GM12878 (cell line): ENCODE data around the gene SHISA7. TPM values are rescaled to one million over a fixed set of nuclear protein-coding genes. Genes with fewer than 3 reads are reported as not detected.

ENCODE experiments used
- ATAC-seq: fragments of 200-7000 bp; cut with Tn5 transposase; 3 replicates; pipeline ENCODE4 v1.9.1; 2020; ENCODE audit warnings: mild to moderate bottlenecking, moderate library complexity
- BruUV-seq: library from RNA; stranded (reverse); fragments of 400-500 nt; replicated peaks from 2 replicates; lab custom pipeline; 2021; lab: Mats Ljungman, UMichigan
- CTCF ChIA-PET: fragments of 300-600 bp; sonication (Branson Sonifier 250); formaldehyde crosslinking; extraction: SDS; loops from one replicate; lab custom pipeline; 2021; ENCODE audit warnings: inconsistent platforms; lab: Yijun Ruan, JAX
- POLR2A ChIA-PET: fragments of 350-600 bp; formaldehyde crosslinking; extraction: SDS; loops from one replicate; lab custom pipeline; 2021; ENCODE audit warnings: inconsistent platforms; lab: Charles Lee
- RAD21 ChIA-PET: fragments of 300-600 bp; sonication (Branson Sonifier 250); formaldehyde crosslinking; loops from one replicate; lab custom pipeline; 2023; ENCODE audit warnings: antibody characterized with exemption; ENCODE audit not compliant: unreplicated experiment; lab: Charles Lee
- SMC1A ChIA-PET: fragments of 300-600 bp; sonication (Branson Sonifier 250); formaldehyde crosslinking; loops from one replicate; lab custom pipeline; 2023; ENCODE audit not compliant: unreplicated experiment, uncharacterized antibody; lab: Charles Lee
- DNase-seq: peaks from one replicate; pipeline ENCODE4 v3.0.0-alpha.2; 2011; ENCODE audit warnings: low read depth, low spot score
- FAIRE-seq: peaks from 3 replicates; lab custom pipeline; 2011; peaks lifted over from hg19 to GRCh38; lab: Jason Lieb, UNC
- H2AFZ ChIP-seq: 2 replicates; pipeline ENCODE4 v1.6.0; 2011; ENCODE audit warnings: low read depth, low read length, control low read depth; ENCODE audit not compliant: control insufficient read depth
- H3K27ac ChIP-seq: 2 replicates; pipeline ENCODE4 v1.5.1; 2011; ENCODE audit warnings: control low read depth; ENCODE audit not compliant: control insufficient read depth, insufficient read depth
- H3K27me3 ChIP-seq, 2 experiments: replicated peaks in 1 of 2; 2 replicates each; pipeline versions ENCODE4 v1.6.0 to v1.6.1; 2011; ENCODE audit warnings: low read length in 1 of 2; ENCODE audit not compliant: control insufficient read depth in 2 of 2, insufficient read depth in 2 of 2
- H3K36me3 ChIP-seq, 2 experiments: 2 replicates each; pipeline ENCODE4 v1.5.1; 2011; ENCODE audit warnings: low read length in 1 of 2; ENCODE audit not compliant: control insufficient read depth in 2 of 2, insufficient read depth in 2 of 2
- H3K4me1 ChIP-seq: 2 replicates; pipeline ENCODE4 v1.6.1; 2011; ENCODE audit warnings: mild to moderate bottlenecking, low read length, moderate library complexity, mixed read lengths; ENCODE audit not compliant: control insufficient read depth, insufficient read depth
- H3K4me2 ChIP-seq: 2 replicates; pipeline ENCODE4 v1.6.0; 2011; ENCODE audit warnings: control low read depth; ENCODE audit not compliant: control insufficient read depth, insufficient read depth
- H3K4me3 ChIP-seq: fragments of 200-600 bp; sonication (generic); 2 replicates; pipeline ENCODE4 v1.5.1; 2016
- H3K79me2 ChIP-seq: 2 replicates; pipeline ENCODE4 v1.6.0; 2011; ENCODE audit warnings: low read length; ENCODE audit not compliant: control insufficient read depth, insufficient read depth
- H3K9ac ChIP-seq: 2 replicates; pipeline ENCODE4 v1.8.0; 2011; ENCODE audit warnings: low read length, control low read depth, mixed read lengths; ENCODE audit not compliant: control insufficient read depth, insufficient read depth
- H3K9me3 ChIP-seq: replicated peaks from 3 replicates; pipeline ENCODE4 v1.5.1; 2011; ENCODE audit warnings: mild to moderate bottlenecking, low read length; ENCODE audit not compliant: control insufficient read depth, insufficient read depth
- H4K20me1 ChIP-seq: 2 replicates; pipeline ENCODE4 v1.6.0; 2011; ENCODE audit not compliant: control insufficient read depth, insufficient read depth
- CBFB ChIP-seq: IDR thresholded peaks from 2 replicates; pipeline ENCODE4 v1.6.1; 2016; ENCODE audit warnings: antibody characterized with exemption, low read depth
- EP300 ChIP-seq, 2 experiments: fragments of 150-350 bp in 1 of 2; IDR thresholded peaks; 2 replicates each; pipeline ENCODE4 v1.6.1; 2011 to 2012; ENCODE audit warnings: low read depth in 2 of 2, low read length in 2 of 2, borderline replicate concordance in 1 of 2, improper control_type of control experiment in 1 of 2, inconsistent platforms in 1 of 2; ENCODE audit not compliant: control insufficient read depth in 1 of 2
- HDAC6 ChIP-seq: fragments of 200-600 bp; sonication (generic); IDR thresholded peaks from one replicate; pipeline ENCODE4 v1.8.0; 2017; ENCODE audit warnings: antibody characterized with exemption; ENCODE audit not compliant: unreplicated experiment
- IRF4 ChIP-seq: IDR thresholded peaks from 2 replicates; pipeline ENCODE4 v1.6.1; 2011; ENCODE audit warnings: low read depth, low read length
- NFXL1 ChIP-seq: fragments of 450-650 bp; IDR thresholded peaks from 2 replicates; pipeline ENCODE4 v1.6.1; 2017; ENCODE audit warnings: antibody characterized with exemption, mild to moderate bottlenecking, borderline replicate concordance
- NFYA ChIP-seq: IDR thresholded peaks from 2 replicates; pipeline ENCODE4 v1.6.1; 2011; ENCODE audit warnings: low read depth, mild to moderate bottlenecking, low read length, improper control_type of control experiment, borderline replicate concordance
- PAX8 ChIP-seq: fragments of 450-650 bp; IDR thresholded peaks from 2 replicates; pipeline ENCODE4 v1.6.1; 2017; ENCODE audit warnings: mild to moderate bottlenecking, moderate library complexity
- POLR2AphosphoS2 ChIP-seq: IDR thresholded peaks from 2 replicates; pipeline ENCODE4 v1.6.1; 2011; ENCODE audit warnings: low read depth, mild to moderate bottlenecking, low read length, improper control_type of control experiment, moderate library complexity
- RBBP5 ChIP-seq: fragments of 200-600 bp; sonication (generic); conservative IDR thresholded peaks from 2 replicates; pipeline ENCODE4 v1.6.1; 2016
- RELA ChIP-seq: fragments of 450-650 bp; IDR thresholded peaks from 2 replicates; pipeline ENCODE4 v1.8.0; 2014; ENCODE audit warnings: borderline replicate concordance; ENCODE audit not compliant: partially characterized antibody
- RFX5 ChIP-seq: IDR thresholded peaks from 2 replicates; pipeline ENCODE4 v1.6.1; 2011; ENCODE audit warnings: low read depth, low read length, improper control_type of control experiment
- SPI1 ChIP-seq: IDR thresholded peaks from 2 replicates; pipeline ENCODE4 v1.6.1; 2011; ENCODE audit warnings: low read depth, mild to moderate bottlenecking, low read length, moderate library complexity, borderline replicate concordance; ENCODE audit not compliant: insufficient read depth
- SREBF1 ChIP-seq: IDR thresholded peaks from 2 replicates; pipeline ENCODE4 v1.6.1; 2012; ENCODE audit warnings: mild to moderate bottlenecking, low read length
- ZNF274 ChIP-seq: IDR thresholded peaks from one replicate; pipeline ENCODE4 v1.8.0; 2011; ENCODE audit not compliant: insufficient read length, insufficient read depth
- WGBS: methylation state at CpG from one replicate; pipeline ENCODE4 v1.1.6; 2016; ENCODE audit warnings: low lambda C conversion rate; ENCODE audit not compliant: insufficient replicate concordance, insufficient coverage; ENCODE audit errors: missing lambda C conversion rate; 5-methylcytosine and 5-hydroxymethylcytosine counted together
- in situ Hi-C: fragments of 300-500 bp; cut with MboI; formaldehyde crosslinking; loops from 9 replicates; pipeline ENCODE4 v1.14.3; 2018; ENCODE audit warnings: mixed read lengths
- intact Hi-C: fragments of 100-400 bp; cut with micrococcal nuclease; formaldehyde crosslinking; loops from one replicate; pipeline ENCODE4 v1.14.2; 2022; ENCODE audit not compliant: unreplicated experiment
- polyA plus RNA-seq, 11 experiments: library from polyadenylated mRNA; depleted of rRNA in 4 of 11; unstranded in 6 of 11; stranded (reverse) in 5 of 11; fragments of >200 nt; fragmentation: Nextera tagmentation in 4 of 11; fragmentation: Illumina TruSeq in 1 of 11; extraction: Ambion mirVana in 4 of 11; extraction: Trizol in 1 of 11; gene quantifications; 1 replicate in 1 of 11; 2 replicates in 10 of 11; pipeline versions ENCODE4 v1.2.1 to v1.2.3, GENCODE V29; 2011 to 2016; ENCODE audit warnings: inconsistent platforms in 2 of 11, missing spikeins in 2 of 11, low read depth in 1 of 11
- total RNA-seq, 4 experiments: library from RNA; depleted of rRNA in 3 of 4; stranded (reverse); fragments of >200 nt in 3 of 4; fragmentation: Illumina TruSeq in 1 of 4; extraction: Trizol in 1 of 4; gene quantifications; 2 replicates each; pipeline versions ENCODE4 v1.2.1 to v1.2.3, GENCODE V29; 2013 to 2021
- TF ChIP-seq, protein P1 (sequence below): fragments of 150-350 bp; IDR thresholded peaks from 2 replicates; pipeline ENCODE4 v1.6.1; 2016; ENCODE audit warnings: low read depth, low read length
- TF ChIP-seq, protein P2 (sequence below): fragments of 450-650 bp; conservative IDR thresholded peaks from 2 replicates; pipeline ENCODE4 v1.6.1; 2017; ENCODE audit warnings: mild to moderate bottlenecking, moderate library complexity

SHISA7 gene
- total and polyA plus RNA-seq, 10 of the 15 experiments (the other 5 are each of a cell fraction or from before 2014, with no cell fraction given): 0.03 TPM; not detected in 9

DNA sequence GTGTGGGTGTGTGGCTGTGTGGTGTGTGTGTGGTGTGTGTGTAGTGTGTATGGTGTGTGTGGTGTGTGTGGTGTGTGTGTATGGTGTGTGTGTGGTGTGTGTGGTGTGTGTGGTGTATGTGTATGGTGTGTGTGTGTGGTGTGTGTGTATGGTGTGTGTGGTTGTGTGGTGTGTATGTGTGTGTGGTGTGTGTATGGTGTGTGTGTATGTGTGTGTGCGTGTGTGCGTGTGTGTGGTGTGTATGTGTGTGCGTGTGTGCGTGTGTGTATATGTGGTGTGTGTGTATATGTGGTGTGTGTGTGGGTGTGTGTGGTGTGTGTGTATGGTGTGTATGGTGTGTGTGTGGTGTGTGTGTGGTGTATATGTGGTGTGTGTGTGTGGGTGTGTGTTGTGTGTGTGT lies 8.1 kb downstream of the SHISA7 start:
- no peak for FAIRE-seq
- RAD21 ChIA-PET: no interaction called here
- Histone ChIP-seq H2AFZ (no peak overlapping the region), H4K20me1 (no peaks in the 10 kb centered on the region), H3K36me3 (no peaks in the 10 kb centered on the region), H3K9me3 (no peaks in the 10 kb centered on the region; the same call in 2 of the 3 replicates), H3K4me3 (no peak overlapping the region), H3K27ac (no peak overlapping the region), H3K4me2 (no peak overlapping the region), H3K27me3 (no peaks in the 10 kb centered on the region), H3K9ac (no peak overlapping the region), H3K4me1 (no peaks in the 10 kb centered on the region; the same call in 1 of the 2 replicates), H3K79me2 (no peaks in the 10 kb centered on the region)
- in situ Hi-C loops: no loop called here
- ATAC-seq: no peak
- intact Hi-C loops: no loop called here
- TF ChIP-seq EP300 (IDR thresholded peaks at IDR 0.05; ENCODE audit: borderline replicate concordance in 1 of 2, control insufficient read depth in 1 of 2, low read depth in 2 of 2, low read length in 2 of 2) (no peak), NFYA (no peak), ZNF274 (no peak), RELA (no peak), POLR2AphosphoS2 (no peak), SREBF1 (no peak), NFXL1 (no peak), PAX8 (no peak), RBBP5 (no peak), RFX5 (no peak), HDAC6 (no peak), IRF4 (no peak), SPI1 (no peak), CBFB (no peak)
- TF ChIP-seq, protein P1, sequence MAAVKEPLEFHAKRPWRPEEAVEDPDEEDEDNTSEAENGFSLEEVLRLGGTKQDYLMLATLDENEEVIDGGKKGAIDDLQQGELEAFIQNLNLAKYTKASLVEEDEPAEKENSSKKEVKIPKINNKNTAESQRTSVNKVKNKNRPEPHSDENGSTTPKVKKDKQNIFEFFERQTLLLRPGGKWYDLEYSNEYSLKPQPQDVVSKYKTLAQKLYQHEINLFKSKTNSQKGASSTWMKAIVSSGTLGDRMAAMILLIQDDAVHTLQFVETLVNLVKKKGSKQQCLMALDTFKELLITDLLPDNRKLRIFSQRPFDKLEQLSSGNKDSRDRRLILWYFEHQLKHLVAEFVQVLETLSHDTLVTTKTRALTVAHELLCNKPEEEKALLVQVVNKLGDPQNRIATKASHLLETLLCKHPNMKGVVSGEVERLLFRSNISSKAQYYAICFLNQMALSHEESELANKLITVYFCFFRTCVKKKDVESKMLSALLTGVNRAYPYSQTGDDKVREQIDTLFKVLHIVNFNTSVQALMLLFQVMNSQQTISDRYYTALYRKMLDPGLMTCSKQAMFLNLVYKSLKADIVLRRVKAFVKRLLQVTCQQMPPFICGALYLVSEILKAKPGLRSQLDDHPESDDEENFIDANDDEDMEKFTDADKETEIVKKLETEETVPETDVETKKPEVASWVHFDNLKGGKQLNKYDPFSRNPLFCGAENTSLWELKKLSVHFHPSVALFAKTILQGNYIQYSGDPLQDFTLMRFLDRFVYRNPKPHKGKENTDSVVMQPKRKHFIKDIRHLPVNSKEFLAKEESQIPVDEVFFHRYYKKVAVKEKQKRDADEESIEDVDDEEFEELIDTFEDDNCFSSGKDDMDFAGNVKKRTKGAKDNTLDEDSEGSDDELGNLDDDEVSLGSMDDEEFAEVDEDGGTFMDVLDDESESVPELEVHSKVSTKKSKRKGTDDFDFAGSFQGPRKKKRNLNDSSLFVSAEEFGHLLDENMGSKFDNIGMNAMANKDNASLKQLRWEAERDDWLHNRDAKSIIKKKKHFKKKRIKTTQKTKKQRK: no peak
- TF ChIP-seq, protein P2, sequence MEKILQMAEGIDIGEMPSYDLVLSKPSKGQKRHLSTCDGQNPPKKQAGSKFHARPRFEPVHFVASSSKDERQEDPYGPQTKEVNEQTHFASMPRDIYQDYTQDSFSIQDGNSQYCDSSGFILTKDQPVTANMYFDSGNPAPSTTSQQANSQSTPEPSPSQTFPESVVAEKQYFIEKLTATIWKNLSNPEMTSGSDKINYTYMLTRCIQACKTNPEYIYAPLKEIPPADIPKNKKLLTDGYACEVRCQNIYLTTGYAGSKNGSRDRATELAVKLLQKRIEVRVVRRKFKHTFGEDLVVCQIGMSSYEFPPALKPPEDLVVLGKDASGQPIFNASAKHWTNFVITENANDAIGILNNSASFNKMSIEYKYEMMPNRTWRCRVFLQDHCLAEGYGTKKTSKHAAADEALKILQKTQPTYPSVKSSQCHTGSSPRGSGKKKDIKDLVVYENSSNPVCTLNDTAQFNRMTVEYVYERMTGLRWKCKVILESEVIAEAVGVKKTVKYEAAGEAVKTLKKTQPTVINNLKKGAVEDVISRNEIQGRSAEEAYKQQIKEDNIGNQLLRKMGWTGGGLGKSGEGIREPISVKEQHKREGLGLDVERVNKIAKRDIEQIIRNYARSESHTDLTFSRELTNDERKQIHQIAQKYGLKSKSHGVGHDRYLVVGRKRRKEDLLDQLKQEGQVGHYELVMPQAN: no peak
- POLR2A ChIA-PET: no interaction called here
- no CpG with 5 or more reads among the region's 4 CpGs for WGBS
- SMC1A ChIA-PET: no interaction called here
- BruUV-seq: no TSS peak
- CTCF ChIA-PET: no interaction called here
- DNase-seq: no peak
